Suppressor macrophage (primary cell): ENCODE measurements around the gene KIF3A.
A peak's percentile ranks its signal among the peaks of the same experiment; 100 is the strongest.

ENCODE experiments used
- DNase-seq, 4 experiments: peaks; one replicate each; pipeline ENCODE4 v3.0.0-alpha.2; 2020 to 2022

Gene KIF3A

GRCh38 chr5:132770476-132771159 lies 33.3 kb upstream of the KIF3A start:
- no peak for DNase-seq

- no peak for DNase-seq
Observed at GRCh38 chr5:132768485-132768868, 31.1 kb upstream of the KIF3A start.

- DNase-seq: no peak
Observed at GRCh38 chr5:132767150-132767549, 29.8 kb upstream of the KIF3A start.

GRCh38 chr5:132766806-132767055 lies 29.4 kb upstream of the KIF3A start:
- no peak for DNase-seq

GRCh38 chr5:132766020-132766805 lies 28.9 kb upstream of the KIF3A start:
- no peak for DNase-seq

- no peak for DNase-seq
Observed at GRCh38 chr5:132765311-132766019, 28.1 kb upstream of the KIF3A start.

- DNase-seq: no peak
Observed at GRCh38 chr5:132764671-132765238, 27.4 kb upstream of the KIF3A start.

- no peak for DNase-seq
Observed at GRCh38 chr5:132764051-132764450, 26.7 kb upstream of the KIF3A start.

- peak in 3 of 4 experiments; percentile 40 to 58 (median 46) for DNase-seq
Observed at GRCh38 chr5:132763181-132764036, 26.1 kb upstream of the KIF3A start.

GRCh38 chr5:132762246-132763000 lies 25.1 kb upstream of the KIF3A start:
- no peak for DNase-seq

GRCh38 chr5:132761321-132762240 lies 24.2 kb upstream of the KIF3A start:
- DNase-seq: no peak

- DNase-seq: no peak
Observed at GRCh38 chr5:132760601-132761317, 23.4 kb upstream of the KIF3A start.

- DNase-seq: no peak
Observed at GRCh38 chr5:132760049-132760420, 22.7 kb upstream of the KIF3A start.

- DNase-seq: no peak
Observed at GRCh38 chr5:132759114-132760048, 22.0 kb upstream of the KIF3A start.

GRCh38 chr5:132758451-132758850 lies 21.1 kb upstream of the KIF3A start:
- no peak for DNase-seq

- DNase-seq: no peak
Observed at GRCh38 chr5:132756542-132756941, 19.2 kb upstream of the KIF3A start.

- peak in 2 of 4 experiments; percentile 14 to 16 for DNase-seq
Observed at GRCh38 chr5:132754947-132755346, 17.6 kb upstream of the KIF3A start.

GRCh38 chr5:132754111-132754510 lies 16.8 kb upstream of the KIF3A start:
- no peak for DNase-seq
